ENCODE data around the gene PODNL1.

The PODNL1 gene

GRCh38 chr19:13887517-13887916 is 50.7 kb downstream of the PODNL1 start:
- no peak for DNase-seq

- DNase-seq: no peak
These were observed 51.2 kb downstream of the PODNL1 start for GRCh38 chr19:13887018-13887436.

GRCh38 chr19:13885826-13886365 is 52.3 kb downstream of the PODNL1 start:
- DNase-seq: no peak

GRCh38 chr19:13884726-13885591 is 53.3 kb downstream of the PODNL1 start:
- DNase-seq: no peak

GRCh38 chr19:13883516-13884064 is 54.6 kb downstream of the PODNL1 start:
- no peak for DNase-seq

GRCh38 chr19:13882836-13883235 is 55.4 kb downstream of the PODNL1 start:
- no peak for DNase-seq

- DNase-seq: no peak
These were observed 55.8 kb downstream of the PODNL1 start for GRCh38 chr19:13882419-13882795.

- DNase-seq: no peak
These were observed 56.4 kb downstream of the PODNL1 start for GRCh38 chr19:13881692-13882418.

- no peak for DNase-seq
These were observed 56.9 kb downstream of the PODNL1 start for GRCh38 chr19:13881251-13881691.

Data from NCI-H2227 treated with DMSO at 0.1 percent for 48 hours (cell line).